ENCODE data around the gene HTRA3.

The HTRA3 gene

GRCh38 chr4:8292478-8293107, 23.0 kb downstream of the HTRA3 start:
- no peak for DNase-seq (ENCODE audit: low spot score)

DNA sequence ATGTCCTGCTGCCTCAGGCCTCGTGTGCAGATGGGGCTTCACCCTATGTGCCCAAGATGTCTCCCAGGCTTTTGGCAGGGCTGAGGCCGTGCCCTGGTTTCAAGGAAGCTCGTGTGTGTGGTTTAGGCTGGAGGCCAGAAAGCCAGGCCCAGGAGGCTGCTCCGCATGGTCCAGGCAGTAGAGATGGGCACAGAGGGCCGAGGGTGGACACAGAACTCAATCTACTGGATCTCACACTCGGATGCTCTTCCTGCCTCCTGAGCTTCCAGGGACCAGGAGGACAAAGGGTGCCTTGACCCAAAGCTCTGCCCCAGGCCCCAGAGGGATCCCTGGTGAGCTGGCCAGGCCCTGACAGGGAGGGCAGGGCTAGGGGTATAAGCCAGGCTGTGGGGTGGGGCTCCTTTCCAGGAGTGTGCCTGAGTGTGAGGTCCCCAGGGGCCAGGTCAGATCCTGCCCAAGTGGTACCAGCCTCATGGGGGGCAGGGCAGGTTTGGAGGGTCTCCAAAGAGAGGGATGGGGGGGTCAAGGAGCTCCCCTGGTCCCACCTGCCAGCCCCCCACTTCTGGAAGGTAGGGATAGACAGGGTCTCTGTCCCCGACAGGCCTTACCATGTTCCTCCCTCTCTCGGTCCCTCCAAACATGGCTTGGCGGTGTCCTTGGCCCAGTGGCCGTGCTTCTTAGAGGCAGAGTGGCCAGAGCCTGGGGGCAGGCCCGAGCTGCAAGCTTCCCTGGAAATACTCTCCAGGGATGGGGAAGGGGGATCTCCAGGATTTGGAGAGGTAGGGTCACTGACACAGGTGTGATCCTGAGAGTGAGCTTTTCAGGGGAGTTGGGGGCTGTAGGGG, 23.8 kb downstream of the HTRA3 start:
- peak; percentile 57 for DNase-seq (ENCODE audit: low spot score)

GRCh38 chr4:8294036-8294435, 24.5 kb downstream of the HTRA3 start:
- peak; percentile 50 for DNase-seq (ENCODE audit: low spot score)

DNA sequence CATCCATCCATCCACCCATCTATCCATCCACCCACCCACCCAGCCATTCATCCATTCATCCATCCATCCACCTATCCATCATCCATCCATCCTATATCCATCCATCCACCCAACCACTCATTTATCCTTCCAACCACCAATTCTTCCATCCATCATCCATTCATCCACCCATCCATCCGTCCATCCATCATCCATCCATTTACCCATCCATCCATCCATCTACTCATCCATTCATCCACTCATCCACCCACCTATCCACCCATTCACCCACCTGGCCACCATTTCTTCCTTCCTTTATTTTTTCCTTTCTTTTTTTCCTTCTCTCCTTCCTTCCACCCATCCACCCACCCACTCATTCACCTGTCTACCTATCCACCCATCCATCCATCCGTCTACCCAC, 25.2 kb downstream of the HTRA3 start:
- no peak for DNase-seq (ENCODE audit: low spot score)

DNA sequence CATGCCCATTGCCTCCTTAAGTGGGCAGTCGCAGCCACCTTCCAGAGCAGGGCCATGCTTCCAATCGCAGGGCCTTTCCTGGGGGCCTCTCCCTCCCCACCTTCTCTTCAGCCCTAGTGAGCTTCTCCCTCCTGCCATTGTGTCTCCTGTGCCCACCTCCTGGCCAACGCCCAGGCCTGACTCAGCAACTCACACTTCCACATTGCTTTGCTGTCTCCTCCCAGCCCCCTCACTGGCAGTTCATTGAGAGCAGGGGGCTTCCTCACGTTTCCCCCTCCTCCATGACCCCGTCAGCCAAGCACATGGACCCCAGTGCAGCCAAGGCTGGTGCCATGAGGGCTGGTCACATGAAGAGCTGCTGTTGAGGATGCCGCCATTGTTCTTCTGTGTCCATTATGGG, 25.9 kb downstream of the HTRA3 start:
- peak; percentile 46 for DNase-seq (ENCODE audit: low spot score)

GRCh38 chr4:8296491-8296890, 26.9 kb downstream of the HTRA3 start:
- DNase-seq (ENCODE audit: low spot score): no peak

DNA sequence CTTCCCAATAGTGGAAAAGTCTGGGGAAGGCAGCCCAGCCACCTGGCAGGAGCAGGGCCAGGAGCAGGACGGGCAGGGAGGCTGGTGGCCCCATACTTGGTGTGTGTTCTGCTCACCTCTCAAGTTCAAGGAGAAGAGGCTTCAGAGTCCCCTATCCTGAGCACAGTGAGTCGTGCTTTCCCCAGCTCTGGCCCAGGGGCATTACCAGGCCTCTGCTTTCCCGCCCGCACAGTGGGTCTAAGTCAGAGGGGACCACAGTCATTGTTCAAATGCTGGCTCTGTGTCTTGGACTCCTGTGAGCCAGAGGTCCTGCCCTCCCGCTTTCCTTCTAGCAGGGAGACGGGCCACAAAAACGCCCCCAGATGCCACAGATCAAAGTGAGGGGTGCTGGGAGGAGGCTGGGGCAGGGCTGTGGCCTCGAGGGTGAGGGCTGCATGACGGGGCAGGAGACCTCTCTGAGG, 27.6 kb downstream of the HTRA3 start:
- peak; percentile 56 for DNase-seq (ENCODE audit: low spot score)

DNA sequence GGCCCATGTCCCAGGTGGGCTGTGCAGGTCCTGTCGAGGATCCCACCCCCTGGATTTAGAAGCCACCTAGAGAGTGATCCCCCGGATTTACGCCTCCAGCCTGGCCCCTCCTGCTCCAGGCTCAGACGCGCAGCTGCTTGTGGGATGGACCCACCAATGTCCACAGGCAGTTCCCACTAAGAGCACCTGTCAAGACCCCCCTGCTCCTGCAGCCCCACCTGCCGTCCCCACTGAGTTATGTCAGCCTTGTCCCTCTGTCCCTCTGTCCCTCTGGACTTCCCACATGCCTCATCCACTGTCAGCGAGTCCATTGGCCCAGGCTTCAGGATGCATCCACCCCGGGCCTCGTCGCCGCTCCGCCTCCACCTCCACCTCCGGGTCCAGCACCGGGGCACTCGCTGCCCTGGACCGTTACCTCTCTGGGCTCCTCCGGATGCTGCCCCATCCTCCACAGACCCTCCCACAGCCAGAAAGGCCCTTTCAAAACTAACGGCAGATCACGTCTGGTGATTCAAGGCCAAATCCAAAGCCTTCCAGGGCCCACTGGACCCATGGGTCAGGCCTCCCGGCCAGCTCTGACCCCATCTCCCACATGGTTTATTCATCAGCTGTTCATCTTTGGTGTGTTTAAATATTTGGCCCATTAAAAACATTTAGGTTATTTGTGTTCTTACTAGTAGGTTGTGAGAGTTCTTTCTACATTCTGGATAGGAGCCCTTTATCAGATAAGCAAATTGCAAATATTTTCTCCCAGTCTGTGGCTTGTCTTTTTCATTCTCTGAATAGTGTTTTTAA, 28.3 kb downstream of the HTRA3 start:
- no peak for DNase-seq (ENCODE audit: low spot score)

DNA sequence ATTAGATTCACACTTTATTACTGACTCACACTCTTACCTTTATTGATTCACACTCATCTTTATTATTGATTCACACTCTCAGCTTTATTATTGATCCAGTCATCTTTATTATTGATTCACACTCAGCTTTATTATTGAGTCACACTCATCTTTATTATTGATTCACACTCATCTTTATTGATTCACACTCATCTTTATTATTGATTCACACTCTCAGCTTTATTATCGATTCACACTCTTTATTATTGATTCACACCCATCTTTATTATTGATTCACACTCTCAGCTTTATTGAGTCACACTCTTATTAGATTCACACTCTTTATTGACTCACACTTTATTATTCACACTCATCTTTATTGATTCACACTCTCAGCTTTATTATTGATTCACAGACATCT, 31.3 kb downstream of the HTRA3 start:
- no peak for DNase-seq (ENCODE audit: low spot score)

DNA sequence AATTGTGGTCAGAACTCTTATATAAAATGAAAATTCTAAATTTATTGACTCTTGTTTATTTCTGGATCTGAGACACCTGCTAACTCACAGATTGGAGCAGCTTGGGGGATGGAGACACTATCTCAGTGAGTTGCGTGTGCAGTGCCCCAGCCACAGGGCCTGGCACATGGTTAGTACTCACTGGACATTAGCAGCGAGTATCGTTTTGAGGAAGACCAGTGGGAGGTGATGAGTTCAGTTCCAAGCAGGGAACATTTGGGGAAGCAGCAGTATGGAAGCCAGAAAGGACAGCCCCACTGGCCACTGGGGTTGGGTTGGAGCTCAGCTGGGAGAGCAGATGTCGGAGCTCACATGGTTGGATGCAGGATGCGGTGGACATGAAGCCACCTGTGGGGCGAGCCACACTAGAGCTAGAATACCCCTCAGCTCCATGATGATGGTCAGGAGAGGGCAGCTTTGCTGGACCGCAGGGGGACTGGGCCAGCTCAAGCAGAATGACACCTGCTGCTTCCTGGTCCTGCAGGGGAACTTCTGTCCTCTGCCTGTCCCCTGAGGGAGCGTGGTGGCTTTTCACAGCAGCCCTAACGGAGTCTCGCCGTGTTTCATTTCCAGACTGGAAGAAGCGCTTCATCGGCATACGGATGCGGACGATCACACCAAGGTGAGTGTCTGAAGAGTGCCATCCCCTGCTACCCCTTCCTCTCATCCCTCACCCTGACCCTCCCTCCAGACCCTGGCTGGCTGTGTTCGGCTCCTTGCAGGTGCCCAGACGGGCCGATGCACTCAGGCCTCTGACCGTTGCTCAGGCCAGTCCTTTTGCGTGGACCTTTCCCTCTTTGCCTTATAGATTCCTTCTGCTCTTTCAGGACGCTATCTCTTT, 32.5 kb downstream of the HTRA3 start:
- DNase-seq (ENCODE audit: low spot score): peak; percentile 53

DNA sequence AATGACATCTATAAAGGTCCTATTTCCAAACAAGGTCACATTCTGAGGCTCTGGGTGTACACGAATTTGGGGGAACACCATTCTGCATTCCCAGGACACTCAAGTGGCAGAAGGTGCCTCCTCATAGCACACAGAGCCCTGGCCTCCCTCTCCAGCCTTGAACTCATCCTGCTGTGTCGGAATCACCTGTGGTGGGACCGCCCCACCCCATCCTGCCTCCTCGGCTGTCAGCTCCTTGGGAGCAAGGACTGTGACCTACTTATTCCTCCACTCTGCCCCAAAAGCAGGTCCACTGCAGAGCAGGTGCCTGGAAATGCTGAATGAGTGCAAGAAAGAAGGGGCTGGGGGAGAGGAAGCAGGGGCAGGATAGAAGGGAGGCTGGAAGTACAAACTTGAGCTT, 33.5 kb downstream of the HTRA3 start:
- DNase-seq (ENCODE audit: low spot score): no peak

GRCh38 chr4:8303485-8304281, 34.1 kb downstream of the HTRA3 start:
- peak; percentile 55 for DNase-seq (ENCODE audit: low spot score)

- peak; percentile 58 for DNase-seq (ENCODE audit: low spot score)
Observed at GRCh38 chr4:8304827-8305695, 35.5 kb downstream of the HTRA3 start.

- peak; percentile 65 for DNase-seq (ENCODE audit: low spot score)
Observed at GRCh38 chr4:8305851-8306471, 36.4 kb downstream of the HTRA3 start.

DNA sequence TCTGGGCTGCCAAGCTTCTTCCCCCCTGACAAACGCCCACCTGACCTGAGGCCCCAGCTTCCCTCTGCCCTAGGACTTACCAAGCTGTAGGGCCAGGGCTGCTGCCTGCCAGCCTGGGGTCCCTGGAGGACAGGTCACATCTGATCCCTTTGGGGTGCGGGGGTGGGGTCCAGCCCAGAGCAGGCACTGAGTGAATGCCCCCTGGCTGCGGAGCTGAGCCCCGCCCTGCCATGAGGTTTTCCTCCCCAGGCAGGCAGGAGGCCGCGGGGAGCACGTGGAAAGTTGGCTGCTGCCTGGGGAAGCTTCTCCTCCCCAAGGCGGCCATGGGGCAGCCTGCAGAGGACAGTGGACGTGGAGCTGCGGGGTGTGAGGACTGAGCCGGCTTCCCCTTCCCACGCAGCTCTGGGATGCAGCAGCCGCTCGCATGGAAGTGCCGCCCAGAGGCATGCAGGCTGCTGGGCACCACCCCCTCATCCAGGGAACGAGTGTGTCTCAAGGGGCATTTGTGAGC, 37.0 kb downstream of the HTRA3 start:
- peak; percentile 67 for DNase-seq (ENCODE audit: low spot score)

- peak; percentile 64 for DNase-seq (ENCODE audit: low spot score)
Observed at GRCh38 chr4:8307121-8307520, 37.6 kb downstream of the HTRA3 start.

DNA sequence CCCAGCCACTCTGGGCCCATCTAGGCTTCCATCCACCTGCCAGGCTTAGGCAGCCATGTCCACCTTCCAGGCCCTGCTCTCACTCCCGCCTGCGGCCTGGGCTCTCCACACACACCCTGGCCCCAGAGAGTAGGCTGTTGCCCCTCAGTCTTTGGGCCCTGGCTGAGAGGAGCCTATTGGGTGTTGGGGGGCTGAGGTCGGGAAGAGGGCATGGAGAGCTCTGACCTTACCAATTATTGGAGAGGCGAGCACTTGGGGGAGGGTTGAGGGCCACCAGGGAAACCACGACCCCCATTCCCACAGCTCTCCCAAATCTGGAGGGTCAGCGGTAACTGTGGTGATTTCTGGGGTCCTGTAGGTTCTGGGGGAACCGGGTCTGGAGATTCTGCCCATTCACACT, 38.2 kb downstream of the HTRA3 start:
- DNase-seq (ENCODE audit: low spot score): peak; percentile 54

- DNase-seq (ENCODE audit: low spot score): no peak
Observed at GRCh38 chr4:8308144-8308543, 38.6 kb downstream of the HTRA3 start.

All from left forelimb (tissue), 1 donor.